H9 (cell line): ENCODE results near the gene PSMB5. TPM values are rescaled to one million over a fixed set of nuclear protein-coding genes. Genes with fewer than 3 reads are reported as not detected.

ENCODE experiments used
- DNase-seq: peaks from one replicate; pipeline ENCODE4 v3.0.0-alpha.2; 2017
- H2AFZ ChIP-seq: one replicate; pipeline ENCODE4 v1.6.1; 2013; ENCODE audit warnings: mild to moderate bottlenecking, low read length, control low read depth, moderate library complexity
- H2AK5ac ChIP-seq: 2 replicates; pipeline ENCODE4 v1.6.1; 2013; ENCODE audit warnings: low read length, control low read depth, mixed read lengths; ENCODE audit not compliant: insufficient read length
- H2BK120ac ChIP-seq: one replicate; pipeline ENCODE4 v1.6.1; 2013; ENCODE audit warnings: low read depth, mild to moderate bottlenecking, low read length, control low read depth, inconsistent platforms; ENCODE audit not compliant: poor library complexity, severe bottlenecking
- H2BK12ac ChIP-seq: 2 replicates; pipeline ENCODE4 v1.6.1; 2013; ENCODE audit warnings: low read length, control low read depth, mixed read lengths, low read depth; ENCODE audit not compliant: insufficient read length
- H2BK15ac ChIP-seq: 2 replicates; pipeline ENCODE4 v1.6.1; 2013; ENCODE audit warnings: low read depth, low read length, control low read depth
- H2BK20ac ChIP-seq: one replicate; pipeline ENCODE4 v1.6.1; 2013; ENCODE audit warnings: low read depth, mild to moderate bottlenecking, low read length, control low read depth, inconsistent platforms; ENCODE audit not compliant: poor library complexity, severe bottlenecking
- H2BK5ac ChIP-seq: 2 replicates; pipeline ENCODE4 v1.6.1; 2013; ENCODE audit warnings: low read length, control low read depth, mixed read lengths; ENCODE audit not compliant: insufficient read length
- H3K14ac ChIP-seq: 2 replicates; pipeline ENCODE4 v1.6.1; 2013; ENCODE audit warnings: low read length, control low read depth; ENCODE audit not compliant: insufficient read depth
- H3K18ac ChIP-seq: 2 replicates; pipeline ENCODE4 v1.6.1; 2013; ENCODE audit warnings: low read depth, mild to moderate bottlenecking, mixed read lengths, low read length, control low read depth; ENCODE audit not compliant: insufficient read length
- H3K23ac ChIP-seq: 2 replicates; pipeline ENCODE4 v1.6.1; 2013; ENCODE audit warnings: low read length, control low read depth, mixed read lengths, low read depth; ENCODE audit not compliant: insufficient read length
- H3K23me2 ChIP-seq: 2 replicates; pipeline ENCODE4 v1.6.1; 2013; ENCODE audit warnings: low read depth, mild to moderate bottlenecking, mixed read lengths, low read length, control low read depth; ENCODE audit not compliant: insufficient read length, poor library complexity, severe bottlenecking
- H3K27ac ChIP-seq: 2 replicates; pipeline ENCODE4 v1.5.1; 2013; ENCODE audit warnings: low read length, control low read depth, mixed read lengths, low read depth; ENCODE audit not compliant: insufficient read length
- H3K27me3 ChIP-seq: 2 replicates; pipeline ENCODE4 v1.6.1; 2013; ENCODE audit warnings: low read length, control low read depth, inconsistent platforms; ENCODE audit not compliant: insufficient read depth
- H3K4ac ChIP-seq: 2 replicates; pipeline ENCODE4 v1.6.1; 2013; ENCODE audit warnings: low read depth, mild to moderate bottlenecking, control low read depth, inconsistent platforms, low read length, moderate library complexity
- H3K4me1 ChIP-seq: 2 replicates; pipeline ENCODE4 v1.6.1; 2013; ENCODE audit warnings: low read length, control low read depth, inconsistent platforms; ENCODE audit not compliant: insufficient read depth
- H3K4me2 ChIP-seq: 2 replicates; pipeline ENCODE4 v1.6.1; 2013; ENCODE audit warnings: low read length, control low read depth, mixed read lengths; ENCODE audit not compliant: insufficient read length, insufficient read depth
- H3K56ac ChIP-seq: 2 replicates; pipeline ENCODE4 v1.6.1; 2013; ENCODE audit warnings: low read depth, mild to moderate bottlenecking, mixed read lengths, low read length, control low read depth; ENCODE audit not compliant: insufficient read length
- H3K79me1 ChIP-seq: 2 replicates; pipeline ENCODE4 v1.6.1; 2013; ENCODE audit warnings: low read depth, mild to moderate bottlenecking, moderate library complexity, low read length, control low read depth, inconsistent platforms; ENCODE audit not compliant: insufficient read depth, poor library complexity, severe bottlenecking
- H3K79me2 ChIP-seq: 2 replicates; pipeline ENCODE4 v1.6.1; 2013; ENCODE audit warnings: low read length, control low read depth, inconsistent platforms; ENCODE audit not compliant: insufficient read depth
- H3K9ac ChIP-seq: 2 replicates; pipeline ENCODE4 v1.6.1; 2013; ENCODE audit warnings: low read length, control low read depth, mixed read lengths; ENCODE audit not compliant: insufficient read length; ENCODE audit errors: extremely low read depth
- H3K9me3 ChIP-seq: one replicate; pipeline ENCODE4 v1.6.1; 2013; ENCODE audit warnings: low read depth, low read length, inconsistent platforms; ENCODE audit not compliant: control insufficient read depth
- H3T11ph ChIP-seq: one replicate; pipeline ENCODE4 v1.6.1; 2013; ENCODE audit warnings: mild to moderate bottlenecking, low read length, control low read depth, inconsistent platforms
- H4K20me1 ChIP-seq: one replicate; pipeline ENCODE4 v1.6.1; 2013; ENCODE audit not compliant: control insufficient read depth, insufficient read length, insufficient read depth
- H4K5ac ChIP-seq: 2 replicates; pipeline ENCODE4 v1.6.1; 2013; ENCODE audit warnings: low read depth, mild to moderate bottlenecking, mixed read lengths, low read length, control low read depth; ENCODE audit not compliant: insufficient read length
- H4K8ac ChIP-seq: replicated peaks from 2 replicates; pipeline ENCODE4 v1.6.1; 2013; ENCODE audit warnings: low read length, control low read depth, mixed read lengths, low read depth; ENCODE audit not compliant: insufficient read length
- H4K91ac ChIP-seq: 2 replicates; pipeline ENCODE4 v1.6.1; 2013; ENCODE audit warnings: low read depth, mild to moderate bottlenecking, moderate library complexity, mixed read lengths, low read length, control low read depth; ENCODE audit not compliant: insufficient read length
- H3K27ac Mint-ChIP-seq, 3 experiments: 2 replicates in 2 of 3; 3 replicates in 1 of 3; pipeline ENCODE4 v1.8.0; 2020 to 2021; ENCODE audit warnings: mixed read lengths in 3 of 3, mild to moderate bottlenecking in 1 of 3, moderate library complexity in 1 of 3
- H3K27me3 Mint-ChIP-seq: 2 replicates; pipeline ENCODE4 v1.8.0; 2021; ENCODE audit warnings: low read depth, mild to moderate bottlenecking, moderate library complexity, mixed read lengths
- H3K36me3 Mint-ChIP-seq, 3 experiments: 2 replicates in 2 of 3; 3 replicates in 1 of 3; pipeline ENCODE4 v1.8.0; 2020 to 2021; ENCODE audit warnings: low read depth in 3 of 3, mixed read lengths in 3 of 3; ENCODE audit not compliant: insufficient read depth in 1 of 3
- H3K4me1 Mint-ChIP-seq, 2 experiments: 2 replicates each; pipeline ENCODE4 v1.8.0; 2020; ENCODE audit warnings: mixed read lengths in 2 of 2
- H3K4me3 Mint-ChIP-seq, 2 experiments: 2 replicates in 1 of 2; 3 replicates in 1 of 2; pipeline ENCODE4 v1.8.0; 2020 to 2021; ENCODE audit warnings: mild to moderate bottlenecking in 2 of 2, mixed read lengths in 2 of 2, moderate library complexity in 1 of 2
- H3K9me3 Mint-ChIP-seq, 2 experiments: 2 replicates in 1 of 2; 3 replicates in 1 of 2; pipeline ENCODE4 v1.8.0; 2020; ENCODE audit warnings: mild to moderate bottlenecking in 2 of 2, mixed read lengths in 2 of 2, moderate library complexity in 1 of 2
- WGBS: extraction: QIAGEN DNeasy Blood & Tissue Kit; methylation state at CpG from one replicate; pipeline ENCODE4 v1.1.7; 2013; ENCODE audit warnings: missing lambda C conversion rate, low lambda C conversion rate, mixed read lengths; ENCODE audit not compliant: insufficient read length; ENCODE audit errors: extremely low coverage; 5-methylcytosine and 5-hydroxymethylcytosine counted together
- total RNA-seq: library from RNA; stranded (reverse); gene quantifications from 2 replicates; pipeline ENCODE4 v1.2.1, GENCODE V29; 2021
- TF ChIP-seq, protein P1 (sequence below): fragments of 200-600 bp; sonication (generic); conservative IDR thresholded peaks from 3 replicates; pipeline ENCODE4 v1.8.0; 2021; ENCODE audit warnings: antibody characterized with exemption, mild to moderate bottlenecking

PSMB5 gene
- total RNA-seq, 1 experiment from 2014 or later: 252 TPM

DNA sequence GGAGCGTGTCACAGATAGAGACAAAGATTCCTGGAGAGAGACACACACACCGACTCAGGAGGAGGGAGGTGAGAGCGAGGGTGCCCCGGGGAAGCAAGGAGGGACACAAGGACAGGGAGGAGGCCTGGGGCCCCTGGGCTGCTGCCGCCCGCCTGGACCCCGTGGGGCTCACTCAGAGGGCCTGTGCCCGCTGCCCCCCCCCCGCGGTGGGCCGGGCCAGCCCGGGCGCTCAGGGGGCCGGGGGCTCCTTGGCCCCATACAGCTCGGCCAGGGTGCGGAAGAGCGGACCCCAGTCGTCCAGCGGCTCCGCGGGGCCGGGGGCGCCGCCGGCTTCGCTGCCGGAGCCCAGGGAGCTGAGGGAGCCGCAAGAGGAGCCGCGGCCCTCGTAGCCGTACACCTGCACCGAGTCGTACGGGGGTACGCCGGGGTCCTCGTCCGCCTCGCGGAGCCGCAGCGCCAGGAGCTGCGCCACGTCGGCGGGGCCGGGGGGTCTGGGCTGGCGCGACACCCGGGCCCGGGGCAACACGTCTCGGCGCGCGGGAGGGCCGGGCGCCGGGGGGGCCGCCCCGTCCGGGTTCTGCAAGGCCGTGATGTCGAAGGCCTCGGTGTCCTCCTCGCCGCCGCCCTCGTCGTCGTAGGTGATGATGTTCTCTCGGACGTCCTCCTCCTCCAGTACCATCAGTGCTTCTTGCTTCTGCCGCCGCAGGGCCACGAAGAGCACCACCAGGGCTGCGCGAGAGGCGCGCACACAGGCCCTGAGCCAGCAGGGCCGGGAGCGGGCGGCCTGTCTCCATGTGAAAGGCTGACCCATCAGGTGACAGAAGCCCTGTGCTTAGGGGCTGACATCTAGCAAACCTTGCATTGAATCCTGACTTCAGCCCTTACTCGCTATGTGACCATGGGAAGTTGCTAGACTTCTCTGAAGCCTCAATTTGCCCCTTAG lies 13.3 kb upstream of the PSMB5 start:
- Mint-ChIP-seq H3K4me3 (no peak overlapping the region), H3K27ac (peak overlapping the region in 2 of 3 experiments; percentile 7 to 36; a peak in 2 of 7 replicates), H3K36me3 (peaks cover 7 to 25% (median 16%) of the 10 kb centered on the region in 3 experiments), H3K9me3 (no peaks in the 10 kb centered on the region), H3K4me1 (peaks cover 6 to 20% of the 10 kb centered on the region in 2 experiments), H3K27me3 (0 out of 2 replicates have a peak, but pooled peaks cover 1% of the 10 kb centered on the region)
- no CpG with 5 or more reads among the region's 85 CpGs for WGBS
- Histone ChIP-seq H3K18ac (no peak overlapping the region), H3K9me3 (no peaks in the 10 kb centered on the region), H3K56ac (no peak overlapping the region), H2BK5ac (no peak overlapping the region), H4K5ac (no peak overlapping the region), H3K14ac (no peak overlapping the region), H4K91ac (no peak overlapping the region), H3K23me2 (no peaks in the 10 kb centered on the region), H3K9ac (no peak overlapping the region), H3K27ac (no peak overlapping the region), H4K8ac (no peak overlapping the region), H2BK120ac (no peak overlapping the region), H3K4me2 (no peak overlapping the region), H4K20me1 (no peaks in the 10 kb centered on the region), H2BK20ac (no peak overlapping the region), H3K79me1 (no peaks in the 10 kb centered on the region), H2BK12ac (no peak overlapping the region), H3T11ph (no peak overlapping the region), H3K79me2 (no peaks in the 10 kb centered on the region), H3K27me3 (no peaks in the 10 kb centered on the region), H2AFZ (no peak overlapping the region), H3K23ac (no peak overlapping the region), H3K4me1 (no peaks in the 10 kb centered on the region), H2BK15ac (no peak overlapping the region), H2AK5ac (no peak overlapping the region), H3K4ac (no peak overlapping the region)
- TF ChIP-seq, protein P1, sequence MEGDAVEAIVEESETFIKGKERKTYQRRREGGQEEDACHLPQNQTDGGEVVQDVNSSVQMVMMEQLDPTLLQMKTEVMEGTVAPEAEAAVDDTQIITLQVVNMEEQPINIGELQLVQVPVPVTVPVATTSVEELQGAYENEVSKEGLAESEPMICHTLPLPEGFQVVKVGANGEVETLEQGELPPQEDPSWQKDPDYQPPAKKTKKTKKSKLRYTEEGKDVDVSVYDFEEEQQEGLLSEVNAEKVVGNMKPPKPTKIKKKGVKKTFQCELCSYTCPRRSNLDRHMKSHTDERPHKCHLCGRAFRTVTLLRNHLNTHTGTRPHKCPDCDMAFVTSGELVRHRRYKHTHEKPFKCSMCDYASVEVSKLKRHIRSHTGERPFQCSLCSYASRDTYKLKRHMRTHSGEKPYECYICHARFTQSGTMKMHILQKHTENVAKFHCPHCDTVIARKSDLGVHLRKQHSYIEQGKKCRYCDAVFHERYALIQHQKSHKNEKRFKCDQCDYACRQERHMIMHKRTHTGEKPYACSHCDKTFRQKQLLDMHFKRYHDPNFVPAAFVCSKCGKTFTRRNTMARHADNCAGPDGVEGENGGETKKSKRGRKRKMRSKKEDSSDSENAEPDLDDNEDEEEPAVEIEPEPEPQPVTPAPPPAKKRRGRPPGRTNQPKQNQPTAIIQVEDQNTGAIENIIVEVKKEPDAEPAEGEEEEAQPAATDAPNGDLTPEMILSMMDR: no peak
- DNase-seq: no peak
